GM18861 (cell line): ENCODE data around the gene ADCY6.

Experiments
- ATAC-seq: cut with Tn5 transposase; IDR thresholded peaks from one replicate; pipeline ENCODE4 v1.9.1; 2021; ENCODE audit not compliant: unreplicated experiment

The ADCY6 gene

DNA sequence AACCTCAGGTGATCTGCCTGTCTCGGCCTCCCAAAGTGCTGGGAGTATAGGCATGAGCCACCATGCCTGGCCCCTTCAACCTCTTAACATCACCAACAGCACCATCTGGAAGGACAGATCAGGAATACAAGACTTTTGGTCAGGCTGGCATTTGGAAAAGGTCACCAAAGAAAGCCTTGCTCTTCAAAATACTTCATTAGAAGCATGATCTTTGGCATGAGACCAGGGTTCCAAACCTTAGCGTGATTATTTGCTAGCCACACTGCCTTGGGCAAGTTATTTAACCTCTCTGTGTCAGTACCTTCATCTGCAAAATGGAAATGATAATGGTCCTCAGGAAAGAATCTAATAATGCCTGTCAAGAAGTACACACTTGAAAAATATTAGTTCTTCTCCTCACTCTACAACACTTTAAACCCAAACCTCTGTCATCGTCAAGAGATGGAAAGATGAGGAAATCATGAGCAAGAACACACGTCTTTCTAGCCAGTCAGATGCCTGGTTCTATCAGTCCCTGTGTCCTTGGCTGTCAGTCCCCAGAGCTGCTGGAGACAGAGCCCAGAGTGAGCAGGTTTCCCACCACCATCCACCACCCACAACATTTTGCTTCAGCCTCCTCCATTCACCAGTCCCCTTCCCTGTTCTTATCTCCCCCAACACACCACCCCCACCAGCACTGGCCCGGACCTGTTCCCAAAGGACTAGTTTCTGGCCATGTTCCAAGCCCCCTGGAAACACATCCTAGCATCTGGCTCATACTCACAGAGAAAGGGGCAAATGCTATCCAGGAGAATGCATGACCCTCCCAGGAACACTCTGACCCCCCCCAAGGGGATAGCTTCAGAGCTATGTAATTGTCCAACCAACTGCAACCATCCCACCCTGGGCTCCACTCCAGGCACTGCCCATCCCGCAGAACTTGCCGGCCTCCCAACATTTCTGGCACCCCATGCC, 2.0 kb downstream of the ADCY6 start:
- ATAC-seq: no peak

DNA sequence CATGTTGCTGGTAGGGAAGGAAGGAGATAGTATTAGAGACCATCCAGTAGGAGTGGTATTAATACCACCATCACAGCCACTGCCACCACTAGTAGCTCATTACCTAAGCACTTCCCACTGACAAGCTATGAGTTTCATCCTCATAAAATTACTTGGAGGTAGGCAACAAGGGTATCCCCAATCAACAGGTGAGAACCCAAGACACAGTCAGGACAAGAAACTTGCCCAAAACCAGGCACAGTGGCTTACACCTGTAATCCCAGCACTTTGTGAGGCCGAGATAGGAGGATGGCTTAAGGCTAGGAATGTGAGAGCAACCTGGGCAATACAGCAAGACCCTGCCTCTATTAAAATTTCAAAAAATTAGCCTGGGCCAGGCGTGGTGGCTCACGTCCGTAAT, 5.5 kb downstream of the ADCY6 start:
- no peak for ATAC-seq

DNA sequence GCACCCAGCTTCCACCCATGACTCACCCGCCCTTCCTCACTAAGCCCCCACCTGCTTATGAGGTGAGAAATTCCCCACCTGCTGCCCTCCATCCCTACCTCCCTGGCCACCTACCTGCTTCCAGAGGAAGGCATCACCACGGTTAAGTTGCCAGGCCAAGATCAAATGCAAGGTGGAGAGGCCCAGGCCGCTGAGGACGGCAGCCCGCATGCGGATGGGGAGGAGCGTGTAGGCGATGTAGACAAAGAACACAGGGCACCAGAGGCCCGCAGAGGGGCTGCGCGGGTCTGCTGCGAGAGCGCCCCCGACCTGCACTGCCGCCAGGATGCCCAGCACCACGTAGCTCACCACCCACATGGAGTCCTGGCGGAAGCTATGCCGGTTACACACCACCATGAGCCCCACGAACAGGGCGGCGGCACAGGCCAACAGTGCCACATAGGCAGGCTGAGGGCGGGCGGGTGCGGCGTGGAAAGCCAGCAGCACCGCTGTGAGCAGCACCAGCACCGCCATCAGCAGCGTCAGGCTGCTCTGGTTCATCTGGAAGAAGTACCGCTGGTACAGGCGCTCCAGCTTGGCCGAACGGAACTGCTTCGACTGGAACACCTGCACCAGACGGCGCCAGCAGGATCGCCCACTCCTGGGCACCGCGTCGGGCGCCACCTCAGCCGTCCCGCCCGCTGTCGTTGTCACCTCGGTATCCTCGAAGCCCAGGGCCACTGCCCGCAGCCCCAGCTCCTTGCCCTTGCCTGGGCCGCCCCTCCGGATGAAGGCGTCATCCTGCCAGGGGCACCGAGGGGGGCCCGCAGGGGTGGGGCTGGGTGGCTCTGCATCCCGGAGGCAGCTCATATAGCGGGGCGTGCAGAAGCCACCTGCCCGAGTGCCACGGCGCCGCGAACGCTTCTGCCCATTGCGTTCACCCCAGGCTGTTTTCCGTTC, 6.2 kb downstream of the ADCY6 start:
- no peak for ATAC-seq

DNA sequence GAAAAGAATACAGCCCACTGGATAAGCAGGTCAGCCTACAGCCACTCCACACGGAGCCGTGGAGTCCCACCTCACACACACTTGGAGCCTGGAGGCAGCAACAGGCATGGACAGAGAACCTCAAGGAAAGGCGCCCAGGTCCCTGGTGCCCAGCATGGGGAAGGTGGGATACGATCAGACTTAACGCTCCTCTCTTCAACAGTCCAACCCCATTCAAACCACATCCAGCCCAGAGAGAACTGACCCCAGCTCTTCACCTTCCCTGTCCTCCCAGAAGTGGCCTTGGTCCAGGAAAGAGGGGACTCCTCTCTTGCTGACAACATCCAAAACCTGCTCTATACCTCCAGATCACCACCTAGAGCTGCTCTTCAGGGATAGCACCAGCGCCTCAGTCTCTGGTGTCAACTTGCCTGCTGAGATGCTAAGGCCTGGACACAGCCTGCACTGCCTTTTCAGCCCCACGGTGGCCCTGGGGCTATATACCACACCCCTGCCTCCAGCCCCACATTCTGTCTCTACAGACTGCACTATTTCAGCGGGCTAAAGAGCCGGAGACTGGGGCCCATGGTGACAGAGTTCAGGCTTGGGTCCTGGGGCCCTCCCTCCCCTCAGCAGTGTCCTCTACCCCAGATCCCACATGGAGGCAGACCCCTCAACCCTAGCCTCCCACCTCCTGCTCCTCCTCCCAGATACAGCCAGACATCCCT, 7.0 kb downstream of the ADCY6 start:
- ATAC-seq: no peak

DNA sequence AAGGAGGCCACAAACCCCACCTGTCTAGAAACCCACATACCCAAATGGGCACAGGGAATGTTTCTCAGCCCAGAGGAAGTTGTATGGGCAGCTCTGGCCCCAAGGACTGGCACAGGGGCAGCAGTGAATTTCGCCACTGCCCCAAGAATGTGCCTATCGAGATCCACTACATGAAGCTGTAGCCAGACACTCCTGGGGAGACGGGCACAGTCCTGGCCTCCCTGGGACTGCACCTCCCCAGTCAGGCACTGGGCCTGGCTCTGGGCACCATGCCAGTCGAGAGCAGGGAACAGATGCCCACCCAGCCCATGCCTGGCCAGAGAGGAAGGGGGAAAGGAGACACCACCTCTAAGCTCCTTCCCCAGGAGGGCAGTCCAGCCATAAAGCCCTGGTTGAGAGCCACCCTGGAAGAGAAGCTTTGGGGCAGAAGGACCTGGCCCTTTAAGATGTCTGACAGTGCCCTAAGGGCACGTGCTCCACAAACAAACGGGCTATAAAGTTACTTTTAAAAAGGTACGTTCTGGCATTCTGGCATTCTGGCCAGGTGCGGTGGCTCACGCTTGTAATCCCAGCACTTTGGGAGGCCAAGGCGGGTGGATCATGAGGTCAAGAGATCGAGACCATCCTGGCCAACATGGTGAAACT, 8.4 kb downstream of the ADCY6 start:
- no peak for ATAC-seq

DNA sequence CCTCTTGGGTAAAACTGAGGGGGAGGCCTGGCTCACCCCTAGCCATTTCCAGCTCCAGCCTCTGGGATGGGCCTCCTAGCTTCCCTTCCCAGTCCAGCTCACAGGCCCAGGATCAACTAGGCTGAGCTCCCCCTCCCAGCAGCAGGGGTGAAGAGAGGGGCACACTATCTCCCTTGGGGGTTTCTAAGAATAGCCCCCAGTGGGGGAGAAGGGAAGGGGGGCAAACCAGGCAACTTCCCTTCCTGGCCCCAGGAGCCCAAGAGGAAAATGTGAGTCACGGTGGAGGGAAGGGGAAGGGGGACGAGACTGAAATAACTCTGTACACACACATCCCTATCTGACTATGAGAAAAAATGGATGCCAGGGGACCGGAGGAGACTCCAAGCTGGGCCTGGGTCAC, 9.0 kb downstream of the ADCY6 start:
- ATAC-seq: no peak

DNA sequence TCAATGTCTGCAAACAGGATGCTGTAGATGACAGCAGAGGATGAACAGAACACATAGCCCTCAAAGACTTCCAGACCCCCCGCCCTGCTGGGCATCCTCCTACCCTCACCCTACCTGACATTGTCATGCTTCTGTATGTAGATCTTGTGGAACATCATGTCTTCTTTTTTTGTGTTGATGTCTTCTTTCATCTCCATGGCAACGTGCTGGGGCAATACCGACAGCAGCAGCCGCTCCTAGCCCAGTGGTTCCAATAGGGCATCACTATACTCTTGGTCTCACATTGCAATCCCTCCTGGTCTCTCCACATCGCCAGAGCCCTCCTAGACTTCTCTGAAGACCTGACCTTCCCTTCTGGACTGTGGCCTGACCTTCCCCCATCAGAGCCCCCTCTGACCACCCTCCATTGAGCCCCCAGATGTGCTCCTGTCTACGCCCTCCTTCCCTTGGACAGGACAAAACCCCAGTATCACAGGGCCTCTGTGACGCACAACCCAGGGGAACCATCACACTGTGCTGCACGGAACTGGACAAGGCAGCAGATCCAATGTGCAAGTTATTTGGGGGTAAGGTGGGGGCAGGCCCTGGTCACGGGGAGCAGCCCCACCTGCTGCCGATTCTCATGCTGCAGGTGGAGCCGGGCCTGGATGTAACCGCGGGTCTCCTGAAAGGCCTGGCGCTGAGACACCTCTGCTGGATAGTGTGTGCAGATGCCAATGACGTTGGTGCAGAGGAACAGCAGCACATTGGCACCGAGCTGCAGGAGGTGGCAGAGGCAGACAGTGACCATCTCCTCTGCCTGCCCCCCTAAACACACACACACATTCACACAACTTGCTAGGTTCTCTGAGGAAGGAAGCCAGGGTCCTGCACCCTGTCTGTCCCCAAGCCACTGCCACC, 11.1 kb downstream of the ADCY6 start:
- no peak for ATAC-seq

DNA sequence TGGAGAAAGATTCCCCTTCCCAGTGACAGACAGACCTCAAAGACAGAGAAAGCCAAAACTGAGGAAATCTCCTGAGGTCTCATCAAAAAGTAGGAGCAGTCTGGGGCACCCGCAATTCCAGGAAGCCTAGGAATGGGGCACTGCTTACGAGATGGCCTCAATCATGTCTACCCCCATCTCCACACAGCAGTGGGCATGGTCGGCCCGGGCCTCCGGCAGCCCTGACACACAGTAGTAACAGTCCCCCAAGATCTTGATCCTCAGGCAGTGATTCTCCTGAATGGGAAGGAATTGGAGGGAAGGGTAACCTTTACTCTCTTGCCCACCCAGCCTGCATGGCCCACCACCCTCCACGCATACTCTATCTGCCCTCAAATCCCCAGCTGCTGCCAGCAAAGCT, 11.9 kb downstream of the ADCY6 start:
- ATAC-seq: no peak

DNA sequence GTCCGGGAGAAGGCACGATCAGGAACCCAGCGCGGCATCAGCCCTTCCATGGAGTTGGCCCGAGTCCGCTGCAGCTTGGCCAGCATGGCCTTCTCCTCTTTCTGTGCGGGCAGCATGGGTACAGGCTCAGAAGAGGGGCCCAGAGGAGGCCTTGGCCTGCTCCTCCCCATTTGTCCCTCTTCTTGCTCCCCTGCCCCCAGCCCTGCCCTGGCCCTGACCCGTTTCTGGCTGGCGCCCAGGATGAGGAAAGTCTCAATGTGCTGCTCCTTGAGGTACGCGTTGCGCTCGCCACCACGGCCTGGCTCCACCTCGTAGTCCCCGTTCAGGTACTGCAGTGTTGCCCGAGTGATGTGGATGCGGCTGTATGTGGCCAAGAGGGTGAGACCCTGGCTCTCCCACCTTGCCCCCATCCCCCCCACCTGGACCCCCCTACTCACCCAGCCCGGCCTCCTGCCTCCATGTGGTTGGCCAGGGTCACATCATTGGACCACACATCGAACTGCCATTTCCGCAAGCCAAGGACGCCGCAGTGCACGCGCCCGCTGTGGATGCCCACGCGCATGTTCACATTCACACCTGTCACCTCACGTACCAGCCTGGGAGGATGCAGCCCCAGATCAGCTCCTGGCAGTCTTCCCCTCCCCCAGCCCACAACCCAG, 12.8 kb downstream of the ADCY6 start:
- ATAC-seq: no peak

DNA sequence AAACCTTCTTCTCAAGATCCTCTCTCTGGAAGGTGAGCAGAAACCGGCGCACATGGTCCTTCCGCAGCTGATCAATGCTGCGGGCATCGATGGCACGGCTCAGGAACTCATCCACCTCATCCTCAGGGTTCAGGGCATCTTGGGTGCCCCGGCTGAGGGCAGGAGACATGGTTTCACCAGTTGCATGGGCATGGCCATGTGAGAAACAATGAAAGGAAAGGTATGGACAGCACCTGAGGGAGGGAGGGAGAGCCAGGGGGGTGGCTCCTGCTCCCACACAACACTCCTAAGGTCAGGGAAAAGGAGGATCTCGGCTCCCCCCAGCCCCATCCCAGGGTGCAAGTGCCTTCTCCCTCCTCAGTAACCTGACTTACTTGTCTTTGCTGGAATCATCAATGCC, 13.6 kb downstream of the ADCY6 start:
- ATAC-seq: no peak

DNA sequence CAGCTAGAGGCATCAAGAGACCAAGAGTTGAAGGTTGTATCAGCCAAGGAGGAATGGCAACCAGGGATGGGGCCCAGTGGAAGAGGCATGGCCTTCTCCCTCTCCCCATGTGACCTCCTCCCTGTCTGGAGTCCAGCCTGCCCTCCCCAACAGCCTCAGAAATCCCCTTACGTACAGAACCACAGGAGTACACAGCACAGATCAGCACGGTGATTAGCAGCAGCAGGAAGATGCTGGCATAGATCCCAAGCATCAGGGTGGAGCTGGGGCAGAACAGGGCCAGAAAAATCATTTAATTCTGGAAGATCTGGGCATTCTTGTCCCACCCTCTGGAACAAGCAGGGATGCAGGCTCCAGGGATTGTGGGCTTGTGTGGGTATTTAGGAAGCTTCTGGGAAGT, 14.4 kb downstream of the ADCY6 start:
- no peak for ATAC-seq

DNA sequence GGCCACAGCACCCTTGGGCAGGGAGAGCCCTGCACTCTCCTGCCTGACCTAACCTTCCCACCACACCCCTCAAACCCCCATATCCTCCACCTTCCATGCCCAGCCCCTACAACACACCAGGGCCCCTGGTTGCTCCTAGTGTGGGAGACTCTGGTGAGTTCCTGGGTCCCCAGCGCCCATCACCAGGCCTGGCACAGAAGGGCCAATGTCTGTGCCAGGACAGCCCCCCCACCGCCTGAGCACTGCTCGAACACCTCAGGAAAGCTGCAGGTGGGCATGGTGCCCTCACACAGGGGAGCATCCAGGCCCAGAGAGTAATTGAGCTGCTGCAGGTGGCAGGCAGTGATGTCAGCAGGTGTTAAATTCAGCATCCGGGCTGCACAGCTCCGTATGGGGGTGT, 15.2 kb downstream of the ADCY6 start:
- ATAC-seq: no peak

DNA sequence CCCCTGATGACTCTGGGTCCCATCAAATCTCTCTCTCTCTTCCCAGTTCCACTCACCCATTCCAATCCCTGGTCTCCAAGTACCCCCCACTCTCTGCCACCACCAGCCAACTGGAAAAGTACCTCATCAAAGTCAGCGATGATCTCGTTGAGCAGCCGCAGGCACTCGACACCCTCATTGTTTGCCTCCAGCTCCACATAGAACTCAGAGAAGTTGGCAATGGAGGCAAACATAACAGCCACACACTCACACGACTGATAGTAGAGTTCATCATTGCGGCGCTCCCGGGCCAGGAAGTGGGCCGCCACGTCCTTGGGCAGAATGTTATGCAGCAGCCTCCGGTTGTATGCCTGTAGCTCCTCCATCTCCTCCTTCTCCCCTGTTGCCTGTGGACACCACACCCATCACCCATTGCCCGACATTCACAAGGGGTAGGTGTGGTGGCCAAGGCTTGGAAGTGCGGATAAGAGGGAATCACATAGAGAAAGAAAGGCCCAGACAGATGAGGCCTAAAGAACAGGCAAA, 17.2 kb downstream of the ADCY6 start:
- no peak for ATAC-seq

DNA sequence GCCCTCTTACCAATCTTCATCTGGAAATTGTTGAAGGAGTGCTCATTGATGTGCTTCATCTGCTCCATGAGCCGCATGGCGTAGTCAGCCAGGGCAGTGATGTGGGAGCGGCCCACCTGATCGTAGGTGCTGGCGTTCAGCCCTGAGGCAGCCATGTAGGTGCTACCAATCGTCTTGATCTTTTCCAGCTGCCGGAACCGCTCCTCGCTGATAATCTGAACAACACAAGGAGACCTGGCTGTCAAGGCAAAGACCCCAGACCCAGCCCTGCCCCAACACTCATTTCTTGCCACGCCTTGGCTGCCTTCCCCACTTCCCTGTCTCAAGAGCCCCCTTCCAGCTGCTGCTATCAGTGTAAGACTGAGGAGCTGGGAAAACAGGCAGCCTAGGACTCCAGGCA, 18.1 kb downstream of the ADCY6 start:
- no peak for ATAC-seq

DNA sequence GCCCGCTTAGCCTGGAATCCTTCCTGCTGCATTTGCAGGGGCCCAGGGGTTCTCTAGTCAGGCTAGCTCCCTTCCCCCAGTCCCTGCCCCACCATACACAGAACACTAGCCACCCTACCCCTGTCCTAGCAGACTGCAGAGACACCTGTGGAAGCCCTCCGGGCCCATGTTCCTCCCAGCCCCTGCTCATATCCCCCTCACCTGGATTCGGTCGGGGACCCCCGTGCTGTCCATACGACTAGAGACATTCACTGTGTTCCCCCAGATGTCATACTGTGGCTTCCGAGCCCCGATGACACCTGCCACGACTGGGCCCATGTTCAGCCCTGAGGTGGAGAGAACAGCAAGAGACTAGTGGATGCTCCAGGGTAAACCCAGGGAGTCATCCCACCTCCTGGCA, 20.2 kb downstream of the ADCY6 start:
- no peak for ATAC-seq

DNA sequence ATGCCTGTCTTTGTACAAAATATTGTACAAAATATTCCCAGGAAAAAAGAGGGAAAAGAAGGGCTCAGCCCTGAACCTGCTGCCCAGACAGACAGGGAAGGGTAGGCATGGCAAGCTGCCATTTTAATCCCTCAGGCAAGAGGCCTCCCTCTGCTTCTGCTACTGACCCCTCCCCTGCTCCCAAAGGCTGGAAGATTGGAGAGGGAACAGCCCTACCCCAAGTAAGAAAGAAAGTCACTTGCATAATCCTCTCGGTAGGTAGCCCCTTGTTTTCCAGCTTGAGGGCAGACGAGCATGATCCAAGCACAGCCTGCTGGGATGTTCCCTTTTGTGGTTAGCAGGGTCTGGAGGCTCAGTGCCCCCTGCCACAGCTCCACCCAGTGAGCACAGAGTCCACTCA, 20.7 kb downstream of the ADCY6 start:
- no peak for ATAC-seq

DNA sequence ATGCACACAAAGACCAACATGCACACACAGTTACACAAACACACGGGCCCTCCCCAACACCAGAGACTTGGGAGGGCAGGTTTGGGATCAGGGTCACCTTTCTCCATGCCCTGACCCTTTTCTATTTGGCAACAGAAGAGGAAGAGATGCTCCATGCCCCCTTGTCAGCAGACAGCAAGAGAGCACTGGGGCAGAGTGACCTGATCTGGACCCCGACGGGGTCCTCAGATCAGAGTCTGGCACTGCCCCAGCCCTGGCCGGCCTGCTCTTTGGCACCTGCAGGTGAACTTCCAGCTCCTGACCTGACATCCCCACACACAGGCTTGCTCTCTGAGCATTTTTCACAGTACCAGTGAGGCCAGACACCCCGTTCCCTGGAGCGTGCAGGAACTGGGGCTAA, 21.4 kb downstream of the ADCY6 start:
- no peak for ATAC-seq

DNA sequence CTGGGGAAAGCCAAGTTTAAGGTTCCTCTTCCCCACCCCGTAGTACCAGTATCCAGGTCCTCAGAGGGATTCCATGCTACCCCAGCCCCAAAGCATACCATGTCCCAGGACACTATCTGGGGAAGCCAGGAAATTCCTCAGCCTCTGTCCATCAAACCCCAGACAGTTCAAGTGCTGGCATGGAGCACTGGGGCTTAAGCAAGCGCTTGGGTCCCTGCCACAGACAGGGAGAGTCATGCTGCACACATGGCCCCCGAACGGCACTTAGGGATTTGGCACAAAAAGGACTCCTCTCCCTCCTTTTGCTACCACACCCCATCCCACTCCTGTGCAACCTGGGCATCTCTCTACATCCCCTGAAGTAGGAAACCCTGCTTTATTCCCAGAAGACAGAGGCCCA, 21.8 kb downstream of the ADCY6 start:
- ATAC-seq: no peak

DNA sequence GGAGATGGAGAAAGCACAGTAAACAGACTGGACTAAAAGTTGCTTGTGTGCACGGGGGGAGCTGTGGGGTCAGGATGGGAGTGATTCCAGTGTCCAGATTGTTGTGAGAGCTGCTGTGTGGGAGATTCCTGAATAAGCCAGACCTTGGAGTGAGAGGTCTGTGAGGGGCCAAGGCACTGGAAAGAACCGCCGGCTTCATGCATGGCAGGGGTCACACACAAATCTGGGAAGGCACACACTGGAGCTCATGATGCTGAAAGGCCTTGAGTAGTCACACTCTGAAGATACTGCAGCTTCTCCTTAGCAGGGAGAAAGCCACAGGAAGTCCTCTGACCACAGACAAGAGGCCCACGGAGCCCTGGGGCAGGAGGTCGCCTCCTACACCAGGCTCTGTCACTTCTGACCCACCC, 23.1 kb downstream of the ADCY6 start:
- ATAC-seq: no peak
